SK-MEL-5 (cell line): ENCODE results near the gene MFN1. TPM values are rescaled to one million over a fixed set of nuclear protein-coding genes. Genes with fewer than 3 reads are reported as not detected.

Experiments used
- DNase-seq: peaks from one replicate; pipeline ENCODE4 v3.0.0-alpha.2; 2016; ENCODE audit warnings: low read depth, low spot score
- in situ Hi-C: cut with HindIII; loops from 2 replicates; pipeline ENCODE4 v1.10.0; 2016; ENCODE audit warnings: low sequenced_read_pairs, high pct_unique_total_duplicates, low pct_unique_long_range_greater_than_20kb
- total RNA-seq: library from RNA; depleted of rRNA; stranded (reverse); fragments of >200 nt; shearing (Covaris generic); gene quantifications from 2 replicates; pipeline ENCODE4 v1.2.3, GENCODE V29; 2014

MFN1 gene
- total RNA-seq, 1 experiment from 2014 or later, result 57.3 TPM

DNA sequence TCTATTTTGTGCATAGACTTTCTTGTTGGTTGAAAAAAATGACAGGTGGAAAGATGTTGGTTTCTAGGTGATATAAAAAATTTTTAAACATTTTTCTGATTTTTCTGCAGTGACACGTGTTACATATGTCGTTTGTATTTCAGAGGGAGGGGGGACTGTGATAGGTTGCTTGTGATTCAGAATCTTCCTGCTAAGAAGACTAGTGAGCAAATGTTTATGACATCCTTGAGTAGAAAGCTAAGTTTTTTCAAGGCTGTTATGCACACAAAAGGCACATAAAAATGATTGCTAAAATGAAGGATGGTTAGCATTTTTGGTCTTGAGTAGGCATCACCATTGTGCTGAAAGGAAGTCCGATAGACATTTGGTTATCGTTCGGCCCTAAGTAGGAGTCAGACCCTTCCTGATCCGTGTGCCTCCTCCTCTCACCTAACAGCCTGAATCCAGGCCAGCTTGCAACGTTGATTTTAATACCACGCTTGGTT lies 23.2 kb upstream of the MFN1 start:
- DNase-seq, result peak; percentile 13
- in situ Hi-C loops, result loop anchor here (25.0 kb wide), 1 partner anchor 312 kb away; no protein-coding TSS in a partner anchor

DNA sequence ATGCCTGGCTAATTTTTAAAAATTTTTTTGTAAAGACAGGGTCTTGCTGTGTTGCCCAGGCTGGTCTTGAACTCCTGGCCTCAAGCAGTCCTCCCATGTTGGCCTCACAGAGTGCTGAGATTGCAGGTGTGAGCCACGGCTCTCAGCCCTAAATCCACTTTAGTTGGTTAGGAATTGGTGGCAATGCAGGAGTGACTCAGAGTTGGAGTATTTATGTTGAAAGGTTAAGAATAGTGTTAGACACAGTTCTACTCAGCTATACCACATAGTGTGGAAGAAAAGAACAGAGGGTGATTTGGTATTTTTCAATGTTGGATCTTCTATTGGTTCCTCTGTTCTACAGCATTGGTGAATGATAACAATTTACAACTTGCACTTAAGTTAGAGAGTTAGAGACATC lies 17.1 kb upstream of the MFN1 start:
- no peak for DNase-seq
- in situ Hi-C loops, result no loop called here

DNA sequence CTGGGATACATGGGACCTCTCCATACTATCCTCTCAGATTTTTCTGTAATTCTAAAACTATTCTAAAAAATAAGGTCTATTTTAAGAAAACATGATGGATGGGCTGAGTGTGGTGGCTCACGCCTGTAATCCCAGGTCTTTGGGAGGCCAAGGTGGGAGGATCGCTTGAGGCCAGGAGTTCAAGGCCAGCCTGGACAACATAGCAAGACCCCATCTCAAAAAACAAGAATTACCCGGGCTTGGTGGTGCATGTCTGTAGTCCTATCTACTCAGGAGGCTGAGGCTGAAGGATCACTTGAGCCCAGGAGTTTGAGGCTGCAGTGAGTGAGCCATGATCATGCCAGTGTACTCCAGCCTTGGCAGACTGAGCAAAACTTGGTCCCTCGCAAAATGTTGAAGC lies 15.3 kb upstream of the MFN1 start:
- in situ Hi-C loops, result no loop called here
- no peak for DNase-seq

DNA sequence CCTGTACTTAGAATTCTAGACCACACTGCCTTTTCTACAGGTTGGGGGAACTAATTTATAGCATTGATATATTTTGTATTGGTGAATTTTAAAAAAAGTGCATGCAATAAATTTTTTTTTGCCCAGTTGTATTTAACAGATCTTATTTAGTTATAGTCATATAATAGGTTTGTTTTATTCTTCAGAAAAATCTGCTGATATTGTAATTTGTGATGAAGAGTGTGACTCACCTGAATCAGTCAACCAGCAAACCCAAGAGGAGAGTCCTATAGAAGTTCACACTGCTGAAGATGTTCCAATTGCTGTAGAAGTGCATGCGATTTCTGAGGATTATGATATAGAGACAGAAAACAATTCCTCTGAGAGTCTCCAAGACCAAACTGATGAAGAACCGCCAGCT lies 14.4 kb upstream of the MFN1 start:
- in situ Hi-C loops, result no loop called here
- DNase-seq, result no peak

DNA sequence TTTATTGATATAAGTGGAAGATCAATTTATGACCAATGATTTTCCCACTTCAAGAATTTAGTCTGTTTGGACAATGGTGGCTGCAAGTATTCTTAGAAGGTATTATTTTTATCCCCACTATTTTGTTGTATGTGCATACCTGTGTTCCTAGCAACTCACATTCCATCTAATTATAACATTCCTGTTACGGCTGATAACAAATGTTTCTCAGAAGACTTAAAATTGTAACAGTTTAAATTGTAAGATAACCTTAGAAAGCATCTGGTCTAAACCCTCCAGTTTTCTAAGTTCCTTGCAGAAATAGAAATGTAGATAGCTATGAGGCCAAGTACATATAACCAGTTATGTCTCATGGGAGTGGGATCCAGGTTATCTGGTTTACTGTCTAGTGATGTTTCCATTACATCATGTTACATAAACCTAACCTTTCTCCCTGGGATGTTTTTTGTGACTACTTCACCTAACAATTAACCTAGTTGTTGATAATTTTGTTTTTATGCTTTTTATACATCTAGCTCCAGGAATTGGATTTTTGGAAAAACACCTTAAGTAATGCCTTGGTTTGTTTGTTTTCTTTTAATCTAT lies 11.1 kb upstream of the MFN1 start:
- no peak for DNase-seq
- in situ Hi-C loops, result no loop called here

DNA sequence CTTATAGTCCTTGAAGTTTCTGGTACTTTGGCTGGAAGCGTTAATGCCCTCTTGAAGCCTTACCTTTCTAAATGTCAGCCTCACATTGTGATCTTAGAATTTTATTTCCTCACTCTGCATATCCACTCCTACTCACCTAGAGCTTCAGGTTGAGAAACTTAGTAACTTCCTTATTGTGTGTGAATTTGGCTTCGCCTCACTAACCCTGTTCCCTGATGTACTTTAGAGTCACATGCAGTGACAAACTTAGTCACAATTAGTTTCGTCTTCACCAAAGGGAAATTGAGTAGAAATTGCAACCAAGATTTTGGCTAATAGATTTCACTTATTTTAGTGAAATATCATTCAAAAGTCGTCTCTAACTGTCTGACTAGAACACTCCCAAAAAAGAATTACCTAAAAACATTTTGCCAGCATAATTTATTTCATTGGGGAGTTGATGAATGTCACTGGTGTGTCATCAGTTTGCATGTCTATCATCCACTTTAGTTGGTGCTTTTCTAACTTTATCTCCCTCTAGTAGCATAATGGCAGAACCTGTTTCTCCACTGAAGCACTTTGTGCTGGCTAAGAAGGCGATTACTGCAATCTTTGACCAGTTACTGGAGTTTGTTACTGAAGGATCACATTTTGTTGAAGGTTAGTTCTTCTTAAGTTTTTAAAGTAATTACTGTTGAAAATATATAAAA lies 960 bp downstream of the MFN1 start:
- DNase-seq, result no peak
- in situ Hi-C loops, result no loop called here

DNA sequence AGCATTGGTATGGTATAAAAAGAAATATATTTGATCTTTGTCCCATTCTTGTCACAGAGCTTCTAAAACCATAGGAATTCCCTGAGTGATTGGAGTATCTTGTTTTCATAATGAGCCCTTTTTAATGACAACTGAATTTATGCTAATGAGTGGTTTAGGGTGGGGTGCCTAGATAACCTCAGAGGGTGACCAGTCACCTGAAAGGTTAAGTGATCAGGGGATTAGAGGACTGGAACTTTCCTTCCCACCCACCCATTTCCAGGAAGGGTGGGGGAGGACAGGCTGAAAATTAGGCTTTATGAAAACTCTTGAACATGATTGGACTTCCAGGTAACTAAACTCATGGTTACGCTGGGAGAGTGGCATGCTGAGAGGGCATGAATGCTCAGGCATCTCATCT lies 8.5 kb downstream of the MFN1 start:
- in situ Hi-C loops, result no loop called here
- no peak for DNase-seq

DNA sequence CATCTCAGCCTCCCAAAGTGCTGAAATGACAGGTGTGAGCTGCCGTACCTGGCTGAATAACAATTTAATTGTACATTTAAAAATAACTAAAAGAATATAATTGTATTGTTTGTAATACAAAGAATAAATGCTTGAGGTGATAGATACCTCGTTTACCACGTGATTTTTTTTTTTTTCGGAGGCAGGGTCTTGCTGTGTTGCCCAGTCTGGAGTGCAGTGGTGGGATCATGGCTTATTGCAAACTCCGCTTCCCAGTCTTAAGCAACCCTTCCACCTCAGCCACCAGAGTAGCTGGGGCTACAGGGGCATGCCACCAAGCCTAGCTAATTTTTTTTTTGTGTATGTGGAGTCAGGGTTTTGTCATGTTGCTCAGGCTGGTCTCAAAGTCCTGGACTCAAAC lies 15.8 kb downstream of the MFN1 start:
- in situ Hi-C loops, result no loop called here
- DNase-seq, result no peak

DNA sequence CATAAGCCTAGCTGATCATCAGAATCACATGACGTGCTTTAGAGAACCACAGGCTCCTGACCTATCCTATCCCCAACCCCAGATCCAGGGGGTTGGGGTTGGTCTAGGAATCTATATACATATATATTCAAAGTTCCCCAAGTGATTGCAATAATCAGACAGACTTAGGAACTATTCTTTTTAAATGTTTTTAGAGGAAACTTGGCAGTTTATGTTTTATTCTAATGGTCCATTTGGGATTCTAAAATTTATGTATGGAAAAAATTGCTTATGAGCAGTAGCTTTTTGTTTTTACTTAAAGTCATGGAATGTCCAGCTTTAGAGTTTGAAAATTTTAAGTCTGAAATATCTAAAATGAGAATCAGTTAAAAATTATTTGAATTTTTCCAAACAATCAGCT lies 22.1 kb downstream of the MFN1 start:
- no peak for DNase-seq
- in situ Hi-C loops, result no loop called here

DNA sequence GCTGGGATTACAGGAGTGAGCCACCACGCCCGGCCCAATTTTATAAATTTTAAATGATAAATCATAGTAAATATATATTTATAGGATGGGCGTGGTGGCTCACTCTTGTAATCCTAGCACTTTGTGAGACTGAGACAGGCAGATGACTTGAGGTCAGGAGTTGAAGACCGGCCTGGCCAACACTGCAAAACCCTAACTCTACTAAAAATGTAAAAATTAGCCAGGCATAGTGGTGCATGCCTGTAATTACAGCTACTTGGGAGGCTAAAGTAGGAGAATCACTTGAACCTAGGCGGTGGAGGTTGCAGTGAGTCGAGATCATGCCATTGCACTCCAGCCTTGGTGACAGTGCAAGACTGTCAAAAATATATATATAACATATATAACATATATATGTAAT lies 26.4 kb downstream of the MFN1 start:
- in situ Hi-C loops, result no loop called here
- DNase-seq, result no peak

DNA sequence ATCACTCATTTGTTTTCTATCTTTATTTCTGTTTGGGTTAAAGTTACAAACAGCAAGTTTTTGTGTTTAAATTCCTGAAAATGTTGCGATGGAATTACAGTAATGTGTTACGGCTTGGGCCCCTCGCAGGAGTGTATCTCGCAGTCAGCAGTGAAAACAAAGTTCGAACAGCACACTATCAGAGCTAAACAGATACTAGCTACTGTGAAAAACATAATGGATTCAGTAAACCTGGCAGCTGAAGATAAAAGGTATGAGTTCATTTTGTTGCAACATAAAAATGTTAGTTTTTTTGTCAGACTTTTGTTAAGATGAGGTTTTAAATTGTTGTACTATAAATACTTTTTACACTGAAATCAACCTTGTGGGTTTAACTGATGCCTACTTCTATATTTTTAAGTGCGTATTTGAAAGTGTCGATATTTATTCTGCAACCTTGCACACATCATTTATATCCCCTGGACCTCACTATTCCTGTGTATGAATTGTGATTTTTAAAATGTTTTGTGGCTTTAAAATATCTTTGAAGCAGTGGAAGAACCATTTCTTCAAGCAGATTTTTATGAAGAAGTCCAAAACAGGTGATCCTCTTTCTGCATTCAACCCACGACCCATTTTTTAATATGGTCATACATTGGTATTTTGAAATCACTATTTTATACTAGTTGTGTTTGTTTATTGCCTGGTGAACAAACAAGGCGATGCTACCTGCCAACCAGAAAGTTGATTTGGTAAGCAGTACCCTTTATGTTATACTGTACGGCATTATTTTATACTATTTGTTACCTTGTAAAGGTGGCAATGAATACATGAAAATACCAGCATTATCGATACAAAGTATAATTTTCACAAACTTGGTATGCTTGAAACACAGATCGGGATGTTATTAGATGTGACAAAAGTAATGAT lies 27.8 kb downstream of the MFN1 start:
- in situ Hi-C loops, result no loop called here
- no peak for DNase-seq

DNA sequence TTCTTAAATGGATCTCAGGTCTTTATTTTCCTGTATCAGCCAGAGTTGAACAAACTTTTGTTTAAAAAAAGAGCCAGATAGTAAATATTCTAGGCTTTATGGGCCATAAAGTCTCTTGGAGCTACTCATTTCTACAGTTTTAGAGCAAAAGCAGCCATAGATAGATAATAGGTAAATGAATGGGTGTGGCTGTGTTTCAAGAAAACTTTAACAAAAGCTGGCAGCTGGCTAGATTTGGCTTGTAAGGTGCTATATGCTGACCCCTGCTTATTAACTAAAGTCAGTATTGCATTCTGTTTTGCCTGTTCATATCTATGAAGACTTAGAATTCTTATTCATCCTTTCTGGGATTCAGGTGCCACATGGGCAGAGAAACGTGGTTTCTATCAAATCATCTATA lies 29.0 kb downstream of the MFN1 start:
- in situ Hi-C loops, result no loop called here
- DNase-seq, result no peak

DNA sequence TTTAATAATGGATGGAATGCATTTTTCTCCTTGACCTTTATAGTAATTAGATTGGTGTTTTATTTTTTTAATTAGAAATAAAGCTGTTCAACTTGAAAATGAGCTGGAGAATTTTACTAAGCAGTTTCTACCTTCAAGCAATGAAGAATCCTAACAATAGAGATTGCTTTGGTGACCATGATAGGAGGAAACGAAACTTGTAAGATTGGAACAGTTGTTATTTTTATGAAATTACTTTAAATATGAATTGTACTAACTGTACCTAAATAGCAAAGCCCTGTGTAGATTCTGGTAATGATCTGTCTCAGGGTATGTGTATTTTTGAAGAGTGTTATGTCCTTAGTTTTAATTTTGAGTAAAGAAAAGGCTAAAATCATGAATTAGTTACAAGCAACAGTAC lies 44.4 kb downstream of the MFN1 start:
- no peak for DNase-seq
- in situ Hi-C loops, result no loop called here

DNA sequence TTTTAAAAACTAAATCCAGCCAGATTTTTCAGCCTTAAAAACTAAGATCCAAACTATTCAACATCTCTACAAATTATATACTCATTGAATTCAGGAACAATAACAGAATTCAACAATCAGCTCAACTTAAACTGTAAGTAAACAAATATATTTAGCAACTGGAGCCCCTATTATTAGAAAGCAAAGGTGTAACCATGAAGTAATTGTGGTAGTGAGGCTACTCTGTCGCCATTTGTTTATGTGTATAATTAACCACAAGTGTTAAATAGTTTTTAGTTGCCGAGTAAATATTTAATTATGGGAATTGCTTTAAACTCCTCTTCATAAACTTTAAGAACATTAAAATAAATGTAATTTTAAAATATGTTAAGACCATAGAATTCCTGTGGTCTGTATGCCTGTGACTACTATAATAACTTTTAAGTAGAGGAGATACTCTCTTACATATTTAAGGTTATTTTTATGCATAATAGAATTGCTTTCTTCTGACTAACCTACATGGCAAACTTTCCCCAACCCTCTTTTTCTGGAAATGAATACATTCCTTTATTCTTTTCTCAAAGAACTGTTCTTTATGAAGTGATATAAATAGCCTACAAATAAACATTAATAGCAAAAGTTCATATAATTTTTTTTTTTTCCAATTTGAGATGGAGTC lies 51.2 kb downstream of the MFN1 start:
- in situ Hi-C loops, result no loop called here
- peak; percentile 16 for DNase-seq

DNA sequence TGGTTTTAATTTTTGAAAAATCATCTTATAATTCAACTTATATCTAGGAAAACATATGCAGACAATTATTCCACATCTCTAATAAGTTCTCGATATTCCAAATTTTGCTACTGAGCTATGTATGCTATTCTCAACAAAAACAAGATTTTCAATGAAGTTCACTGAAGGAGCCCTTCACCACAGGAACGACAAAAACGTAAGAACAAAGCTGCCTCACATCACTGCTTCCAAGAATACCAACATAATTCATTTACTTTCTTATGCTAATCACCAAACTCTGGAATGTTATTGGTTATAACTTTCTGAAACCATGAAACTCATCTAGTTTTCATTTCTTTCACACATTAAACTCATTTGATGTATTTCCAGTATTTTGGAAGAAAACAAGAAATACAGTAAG lies 54.1 kb downstream of the MFN1 start:
- in situ Hi-C loops, result no loop called here
- no peak for DNase-seq

DNA sequence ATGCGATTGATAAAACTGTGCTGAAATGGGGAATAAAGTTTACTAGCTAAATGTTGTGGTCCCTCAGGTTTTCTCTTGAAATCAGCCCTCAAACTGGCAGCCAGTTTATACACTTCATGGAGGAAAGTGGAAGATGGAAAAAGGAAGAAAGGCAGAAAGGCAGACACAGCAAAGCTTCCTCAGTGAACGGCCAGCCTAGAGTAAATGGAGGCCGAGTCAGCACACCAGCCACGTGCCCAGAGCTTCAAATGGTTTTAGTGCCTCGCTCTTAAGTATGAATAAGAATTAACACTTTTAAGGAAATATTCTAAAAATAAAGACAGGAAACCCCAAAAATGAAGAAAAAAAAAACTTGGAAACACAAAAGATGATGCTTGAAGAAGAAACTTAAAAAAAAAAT lies 55.5 kb downstream of the MFN1 start:
- in situ Hi-C loops, result no loop called here
- DNase-seq, result no peak

DNA sequence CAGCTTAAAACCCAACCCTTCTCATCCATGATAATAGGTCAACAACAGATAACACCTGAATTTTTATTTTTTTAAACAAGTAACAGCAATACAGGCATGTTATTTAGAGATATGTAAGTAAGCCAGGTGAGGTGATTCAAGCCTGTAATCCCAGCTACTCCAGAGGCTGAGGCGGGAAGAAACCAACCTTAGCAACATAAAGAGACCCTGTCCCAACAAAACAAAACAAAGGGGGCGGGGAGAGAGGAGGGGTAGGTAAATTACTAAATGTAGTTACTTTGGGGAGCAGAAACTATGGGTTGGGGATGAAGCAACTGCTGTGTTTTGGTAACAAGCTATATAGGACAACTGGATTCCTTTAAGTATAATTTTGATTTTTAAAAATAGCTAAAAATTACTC lies 56.8 kb downstream of the MFN1 start:
- in situ Hi-C loops, result no loop called here
- no peak for DNase-seq

DNA sequence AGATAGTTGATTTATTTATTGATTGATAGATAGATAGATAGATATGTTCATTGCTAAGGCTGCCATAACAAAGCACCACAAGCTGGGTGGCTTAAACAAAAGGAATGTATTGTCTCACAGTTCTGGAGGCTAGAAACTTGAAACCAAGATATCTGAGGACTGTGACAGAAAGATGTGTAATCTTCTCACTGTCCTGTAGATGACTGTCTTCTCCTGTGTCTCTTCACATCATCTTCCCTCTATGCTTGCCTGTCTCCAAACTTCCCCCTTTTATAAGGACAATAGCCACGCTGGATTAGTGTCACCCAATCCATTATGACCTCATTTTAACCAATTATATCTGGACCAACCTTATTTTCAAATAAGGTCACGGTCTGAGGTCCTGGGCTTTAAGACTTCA lies 62.8 kb downstream of the MFN1 start:
- in situ Hi-C loops, result no loop called here
- DNase-seq, result peak; percentile 17
